DMS153 treated with DMSO at 0.1 percent for 48 hours (cell line): ENCODE measurements around the gene PRKAG2.
A peak's percentile ranks its signal among the peaks of the same experiment; 100 is the strongest.

ENCODE experiments used
- DNase-seq: peaks from one replicate; lab custom pipeline; 2025; ENCODE audit not compliant: unreplicated experiment; lab: John Stamatoyannopoulos, UW

PRKAG2 gene

GRCh38 chr7:151631953-151632749 is 244.8 kb downstream of the PRKAG2 start:
- DNase-seq = peak; percentile 85

- peak; percentile 24 for DNase-seq
Measured at GRCh38 chr7:151631570-151631952, 245.4 kb downstream of the PRKAG2 start.

DNA sequence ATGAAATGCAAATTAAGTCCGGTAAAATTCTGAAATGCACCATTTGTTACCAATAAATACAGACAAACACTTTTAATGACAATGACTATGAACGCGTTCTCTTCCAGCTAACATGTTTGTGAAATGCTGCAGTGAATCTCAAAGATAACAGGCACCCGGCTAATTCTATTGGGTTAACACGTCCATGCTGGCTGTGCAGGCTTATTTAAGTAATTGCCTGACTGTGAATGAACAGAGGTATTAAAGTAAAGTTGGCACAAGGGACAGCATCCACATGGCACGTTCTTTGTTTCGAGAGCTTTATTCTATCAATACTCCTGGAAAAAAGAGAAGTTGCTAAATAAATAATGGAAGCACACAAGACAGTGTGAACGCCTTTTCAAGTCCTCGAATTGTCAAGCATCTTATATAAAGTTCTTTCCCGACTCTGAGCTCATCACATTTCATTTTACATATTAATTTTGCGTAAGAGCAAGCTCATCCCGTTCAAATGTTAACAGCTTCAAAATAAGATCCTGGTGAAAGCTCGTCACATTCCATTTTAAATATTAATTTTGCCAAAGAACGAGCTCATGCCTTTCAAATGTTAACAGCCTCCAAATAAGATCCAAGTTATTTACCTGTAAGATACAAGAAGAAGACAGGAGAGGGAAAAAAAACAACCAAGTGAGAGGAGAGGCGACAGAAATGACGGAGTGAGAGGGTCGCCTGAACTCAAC is 245.9 kb downstream of the PRKAG2 start:
- DNase-seq = no peak

- no peak for DNase-seq
Measured at GRCh38 chr7:151630358-151630757, 246.6 kb downstream of the PRKAG2 start.

- no peak for DNase-seq
Measured at GRCh38 chr7:151629713-151630272, 247.1 kb downstream of the PRKAG2 start.

GRCh38 chr7:151628846-151629604 is 247.9 kb downstream of the PRKAG2 start:
- DNase-seq = no peak

GRCh38 chr7:151626422-151627115 is 250.3 kb downstream of the PRKAG2 start:
- DNase-seq = peak; percentile 2

DNA sequence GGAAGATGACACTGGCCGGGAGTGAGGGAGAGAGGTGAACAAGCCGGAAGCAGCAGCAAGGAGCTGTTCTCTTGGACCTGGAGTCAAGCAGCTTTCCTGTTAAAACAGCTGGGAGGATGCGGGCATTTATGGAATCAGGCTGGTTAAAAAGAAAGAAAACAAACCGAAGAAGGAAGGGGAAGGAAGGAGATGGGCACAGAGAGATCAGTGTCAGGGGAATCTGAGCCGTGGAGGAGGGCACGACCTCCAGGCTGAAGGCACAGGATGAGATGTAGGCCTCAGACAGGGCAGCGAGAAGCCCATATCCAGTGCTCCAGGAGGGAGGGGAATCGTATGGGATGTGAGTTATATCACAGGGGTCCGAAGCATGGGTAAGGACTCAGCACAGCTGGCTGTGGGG is 251.3 kb downstream of the PRKAG2 start:
- no peak for DNase-seq

- no peak for DNase-seq
Measured at GRCh38 chr7:151624246-151624928, 252.5 kb downstream of the PRKAG2 start.

DNA sequence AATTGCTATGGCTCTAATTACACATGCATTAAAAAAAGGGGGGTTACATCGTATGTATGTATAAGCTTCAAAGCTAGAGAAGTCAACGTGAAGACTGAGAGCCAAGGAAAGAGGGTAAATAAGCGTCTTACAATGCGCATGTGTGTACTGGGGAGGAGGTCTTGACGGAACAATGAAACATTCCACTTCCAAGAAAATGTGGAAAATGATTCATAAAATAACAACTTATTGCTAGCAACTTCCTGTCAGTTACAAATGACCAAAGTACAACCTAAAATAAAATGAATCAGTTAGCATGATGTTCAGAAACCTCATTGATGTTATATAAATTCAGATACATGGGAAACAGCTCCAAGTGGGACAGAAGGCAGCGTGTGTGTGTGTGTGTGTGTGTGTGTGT is 253.1 kb downstream of the PRKAG2 start:
- DNase-seq = no peak

DNA sequence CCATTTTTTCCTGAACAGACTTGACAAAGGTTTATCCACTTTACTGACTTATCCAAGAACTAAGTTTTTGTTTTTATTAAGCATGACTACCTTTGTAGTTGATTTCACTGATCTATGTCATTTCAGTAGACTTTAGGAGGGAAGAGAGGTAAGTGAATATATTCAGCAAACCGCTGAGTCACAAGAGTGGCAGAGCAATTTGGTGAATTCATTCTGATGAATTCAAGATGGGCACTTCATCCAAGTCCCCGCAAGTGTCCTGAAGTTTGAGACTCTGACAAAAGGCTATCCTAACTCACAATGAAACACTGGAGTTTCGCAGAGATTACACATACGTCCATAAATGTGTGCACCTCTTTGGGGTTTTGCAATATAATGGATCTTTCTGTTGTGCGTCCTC is 255.0 kb downstream of the PRKAG2 start:
- no peak for DNase-seq

GRCh38 chr7:151616443-151617213 is 260.3 kb downstream of the PRKAG2 start:
- no peak for DNase-seq

GRCh38 chr7:151615784-151616183 is 261.1 kb downstream of the PRKAG2 start:
- DNase-seq = no peak

DNA sequence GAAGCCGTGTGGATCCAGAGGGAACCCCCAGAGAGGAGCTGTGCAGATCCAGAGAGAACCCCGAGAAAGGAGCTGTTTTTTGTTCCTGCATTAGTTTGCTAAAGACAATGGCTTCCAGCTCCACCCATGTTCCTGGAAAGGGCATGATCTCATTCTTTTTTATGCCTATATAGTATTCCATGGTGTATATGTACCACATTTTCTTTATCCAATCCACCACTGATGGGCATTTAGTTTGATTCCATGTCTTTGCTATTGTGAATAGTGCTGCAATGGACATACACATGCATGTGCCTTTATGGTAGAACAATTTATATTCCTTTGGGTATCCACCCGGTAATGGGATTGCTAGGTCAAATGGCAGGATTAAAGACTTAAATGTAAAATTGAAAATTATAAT is 261.9 kb downstream of the PRKAG2 start:
- DNase-seq = no peak

- no peak for DNase-seq
Measured at GRCh38 chr7:151614019-151614418, 262.9 kb downstream of the PRKAG2 start.

DNA sequence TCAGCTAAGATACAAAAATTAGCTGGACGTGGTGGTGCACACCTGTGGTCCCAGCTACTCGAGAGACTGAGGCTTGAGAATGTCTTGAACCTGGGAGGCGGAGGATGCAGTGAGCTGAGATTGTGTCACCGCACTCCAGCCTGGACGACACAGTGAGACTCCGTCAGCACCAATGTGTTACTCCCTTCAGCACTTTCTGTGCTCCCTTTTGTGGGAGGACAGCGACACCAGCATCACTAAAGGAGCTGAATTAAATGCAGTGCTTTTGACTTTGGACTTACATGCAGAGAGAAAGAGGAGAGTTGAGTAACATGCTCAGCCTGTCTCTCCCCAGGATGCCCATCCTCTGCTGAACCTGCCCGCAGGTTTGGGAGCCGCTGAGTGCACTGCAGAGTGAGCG is 265.0 kb downstream of the PRKAG2 start:
- no peak for DNase-seq

GRCh38 chr7:151611041-151611440 is 265.9 kb downstream of the PRKAG2 start:
- DNase-seq = no peak

GRCh38 chr7:151608031-151608551 is 268.8 kb downstream of the PRKAG2 start:
- no peak for DNase-seq

DNA sequence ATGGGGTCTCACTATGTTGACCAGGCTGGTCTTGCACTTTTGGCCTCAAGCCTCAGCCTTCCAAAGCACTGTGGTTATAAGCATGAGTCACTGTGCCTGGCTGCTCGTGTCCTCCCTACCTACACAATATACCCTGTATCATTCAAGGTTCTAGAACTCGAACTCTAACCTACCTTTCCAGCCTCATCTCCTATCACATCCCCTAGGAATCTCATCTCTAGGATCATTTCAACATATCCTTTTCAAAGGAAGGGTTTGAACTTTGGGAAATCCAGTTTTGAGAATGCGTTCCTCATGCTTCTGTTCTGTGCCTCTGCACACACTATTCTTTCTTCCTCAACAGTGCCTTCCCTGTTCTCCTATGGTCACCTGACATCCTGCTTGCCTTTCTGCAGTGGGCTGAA is 269.4 kb downstream of the PRKAG2 start:
- no peak for DNase-seq
